HepG2 (cell line): ENCODE measurements around the gene FXYD1. TPM values are rescaled to one million over a fixed set of nuclear protein-coding genes. Genes with fewer than 3 reads are reported as not detected.
"Not testable (repeated sequence)": the region's sequence is repeated elsewhere in the genome, so short reads cannot be mapped to it uniquely, and the experiment has no call there.

Experiments used
- BRD4 ChIP-seq: sonication (generic); formaldehyde crosslinking; IDR thresholded peaks from 2 replicates; pipeline ENCODE4 v1.4.0; 2020; ENCODE audit warnings: missing genetic modification reagents
- CBX2 ChIP-seq, 2 experiments: fragments of 200-600 bp in 1 of 2; sonication (generic); formaldehyde crosslinking in 1 of 2; IDR thresholded peaks; 2 replicates each; pipeline versions ENCODE4 v1.7.0 to v1.8.1; 2018 to 2022; ENCODE audit warnings: low read depth in 2 of 2, low read length in 1 of 2, mild to moderate bottlenecking in 1 of 2, missing genetic modification reagents in 1 of 2
- IRF9 ChIP-seq: sonication (generic); formaldehyde crosslinking; IDR thresholded peaks from 2 replicates; pipeline ENCODE4 v1.8.0; 2022; ENCODE audit warnings: missing genetic modification reagents, mild to moderate bottlenecking, borderline replicate concordance
- SIX1 ChIP-seq: sonication (generic); formaldehyde crosslinking; IDR thresholded peaks from 2 replicates; pipeline ENCODE4 v1.4.0; 2020; ENCODE audit warnings: missing genetic modification reagents, borderline replicate concordance
- ZBTB7B ChIP-seq: sonication (generic); formaldehyde crosslinking; IDR thresholded peaks from 2 replicates; pipeline ENCODE4 v1.4.0; 2020; ENCODE audit warnings: missing genetic modification reagents
- ZNF788 ChIP-seq: sonication (generic); formaldehyde crosslinking; IDR thresholded peaks from 2 replicates; pipeline ENCODE4 v1.5.0; 2020; ENCODE audit warnings: mild to moderate bottlenecking, missing genetic modification reagents, borderline replicate concordance
- polyA plus RNA-seq, 8 experiments: library from polyadenylated mRNA; depleted of rRNA in 3 of 8; stranded (reverse) in 7 of 8; unstranded in 1 of 8; fragments of >200 nt; fragmentation: Illumina TruSeq in 4 of 8; extraction: Trizol in 4 of 8; gene quantifications; 2 replicates each; pipeline versions ENCODE4 v1.2.1 to v1.2.3, GENCODE V29; 2011 to 2016; ENCODE audit warnings: low read depth in 4 of 8, missing spikeins in 1 of 8, mixed read lengths in 1 of 8; ENCODE audit not compliant: insufficient read depth in 1 of 8
- total RNA-seq, 5 experiments: library from RNA; depleted of rRNA; stranded (reverse); fragments of >200 nt; fragmentation: Illumina TruSeq; extraction: Trizol; gene quantifications; 2 replicates each; pipeline ENCODE4 v1.2.3, GENCODE V29; 2016; ENCODE audit warnings: low read depth in 1 of 5
- TF ChIP-seq, protein P1 (sequence below): IDR thresholded peaks from 2 replicates; pipeline ENCODE4 v1.6.1; 2016; ENCODE audit warnings: low read depth
- TF ChIP-seq, protein P2 (sequence below): sonication (generic); formaldehyde crosslinking; IDR thresholded peaks from 2 replicates; pipeline ENCODE4 v1.5.1; 2020; ENCODE audit warnings: mild to moderate bottlenecking, moderate library complexity, missing genetic modification reagents

Gene FXYD1
- total and polyA plus RNA-seq, 2 of the 13 experiments (the other 11 are each of a cell fraction or from before 2014, with no cell fraction given): 31.2 TPM; not detected in 1

DNA sequence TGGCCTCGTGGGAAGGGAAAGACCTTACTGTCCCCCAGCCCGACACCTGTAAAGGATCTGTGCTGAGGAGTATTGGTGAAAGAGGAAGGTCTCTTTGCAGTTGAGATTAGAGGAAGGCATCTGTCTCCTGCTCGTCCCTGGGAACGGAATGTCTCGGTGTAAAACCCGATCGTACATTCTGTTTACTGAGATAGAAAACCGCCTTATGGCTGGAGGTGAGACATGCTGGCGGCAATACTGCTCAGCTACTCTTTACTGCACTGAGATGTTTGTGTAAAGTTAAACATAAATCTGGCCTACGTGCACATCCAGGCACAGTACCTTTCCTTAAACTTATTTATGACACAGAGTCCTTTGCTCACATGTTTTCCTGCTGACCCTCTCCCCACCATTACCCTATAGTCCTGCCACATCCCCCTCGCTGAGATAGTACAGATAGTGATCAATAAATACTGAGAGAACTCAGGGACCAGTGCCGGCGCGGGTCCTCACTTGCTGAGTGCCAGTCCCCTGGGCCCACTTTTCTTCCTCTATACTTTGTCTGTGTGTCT is 8.8 kb upstream of the FXYD1 start (continued):
- TF ChIP-seq, protein P1, sequence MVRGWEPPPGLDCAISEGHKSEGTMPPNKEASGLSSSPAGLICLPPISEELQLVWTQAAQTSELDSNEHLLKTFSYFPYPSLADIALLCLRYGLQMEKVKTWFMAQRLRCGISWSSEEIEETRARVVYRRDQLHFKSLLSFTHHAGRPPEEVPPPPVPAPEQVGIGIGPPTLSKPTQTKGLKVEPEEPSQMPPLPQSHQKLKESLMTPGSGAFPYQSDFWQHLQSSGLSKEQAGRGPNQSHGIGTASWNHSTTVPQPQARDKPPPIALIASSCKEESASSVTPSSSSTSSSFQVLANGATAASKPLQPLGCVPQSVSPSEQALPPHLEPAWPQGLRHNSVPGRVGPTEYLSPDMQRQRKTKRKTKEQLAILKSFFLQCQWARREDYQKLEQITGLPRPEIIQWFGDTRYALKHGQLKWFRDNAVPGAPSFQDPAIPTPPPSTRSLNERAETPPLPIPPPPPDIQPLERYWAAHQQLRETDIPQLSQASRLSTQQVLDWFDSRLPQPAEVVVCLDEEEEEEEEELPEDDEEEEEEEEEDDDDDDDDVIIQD (CRISPR knock-in tag): peak; percentile 44
- TF ChIP-seq ZNF788 (CRISPR knock-in tag): peak; percentile 65; the same call in 1 of the 2 replicates
- TF ChIP-seq SIX1 (CRISPR knock-in tag): peak; percentile 19; the same call in 1 of the 2 replicates
- TF ChIP-seq IRF9 (CRISPR knock-in tag): peak; percentile 57; the same call in 1 of the 2 replicates
- TF ChIP-seq, protein P2, sequence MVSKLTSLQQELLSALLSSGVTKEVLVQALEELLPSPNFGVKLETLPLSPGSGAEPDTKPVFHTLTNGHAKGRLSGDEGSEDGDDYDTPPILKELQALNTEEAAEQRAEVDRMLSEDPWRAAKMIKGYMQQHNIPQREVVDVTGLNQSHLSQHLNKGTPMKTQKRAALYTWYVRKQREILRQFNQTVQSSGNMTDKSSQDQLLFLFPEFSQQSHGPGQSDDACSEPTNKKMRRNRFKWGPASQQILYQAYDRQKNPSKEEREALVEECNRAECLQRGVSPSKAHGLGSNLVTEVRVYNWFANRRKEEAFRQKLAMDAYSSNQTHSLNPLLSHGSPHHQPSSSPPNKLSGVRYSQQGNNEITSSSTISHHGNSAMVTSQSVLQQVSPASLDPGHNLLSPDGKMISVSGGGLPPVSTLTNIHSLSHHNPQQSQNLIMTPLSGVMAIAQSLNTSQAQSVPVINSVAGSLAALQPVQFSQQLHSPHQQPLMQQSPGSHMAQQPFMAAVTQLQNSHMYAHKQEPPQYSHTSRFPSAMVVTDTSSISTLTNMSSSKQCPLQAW (CRISPR knock-in tag): peak; percentile 93
- TF ChIP-seq BRD4 (CRISPR knock-in tag): peak; percentile 78; the same call in 1 of the 2 replicates
- TF ChIP-seq CBX2 (IDR thresholded peaks at IDR 0.05; ENCODE audit: low read depth, low read length): not testable (repeated sequence)
- TF ChIP-seq CBX2 (CRISPR knock-in tag; IDR thresholded peaks at IDR 0.05; ENCODE audit: low read depth): peak; percentile 73; the same call in 1 of the 2 replicates
- peak; percentile 74 for TF ChIP-seq ZBTB7B (CRISPR knock-in tag)
